Body of pancreas (tissue), 4 donors: ENCODE results near the gene GOLT1B.
A peak's percentile ranks its signal among the peaks of the same experiment; 100 is the strongest.

Experiments used
- CTCF ChIP-seq, 7 experiments: fragments of 450-650 bp in 4 of 7; fragments of 200-600 bp in 3 of 7; sonication (generic) in 3 of 7; IDR thresholded peaks; one replicate each; pipeline ENCODE4 v1.5.1; 2016 to 2019; ENCODE audit warnings: antibody characterized with exemption in 7 of 7
- POLR2A ChIP-seq, 3 donors: fragments of 450-650 bp; IDR thresholded peaks; one replicate each; pipeline ENCODE4 v1.6.1; 2016; ENCODE audit warnings: antibody characterized with exemption in 3 of 3, mild to moderate bottlenecking in 2 of 3

GRCh38 chr12:21527451-21528180, 26.0 kb downstream of the GOLT1B start:
- TF ChIP-seq CTCF (IDR thresholded peaks at IDR 0.05) = peak in 4 of 7 experiments; percentile 19 to 39 (median 30)
- TF ChIP-seq POLR2A (IDR thresholded peaks at IDR 0.05) = peak; percentile 37 to 81 (median 71)
